ENCODE data around the gene SEL1L. TPM values are rescaled to one million over a fixed set of nuclear protein-coding genes. Genes with fewer than 3 reads are reported as not detected.

SEL1L gene
- total RNA-seq, 2 donors from 2014 or later: 56.9 to 66.0 TPM

GRCh38 chr14:81454572-81455218 is 79.0 kb downstream of the SEL1L start:
- no peak for DNase-seq
- ATAC-seq: no peak
- intact Hi-C loops (cut with DNase I): loop anchor here in 1 of 2 donors (5.0 kb wide), 1 partner anchor 187 kb away; no protein-coding TSS in a partner anchor

DNA sequence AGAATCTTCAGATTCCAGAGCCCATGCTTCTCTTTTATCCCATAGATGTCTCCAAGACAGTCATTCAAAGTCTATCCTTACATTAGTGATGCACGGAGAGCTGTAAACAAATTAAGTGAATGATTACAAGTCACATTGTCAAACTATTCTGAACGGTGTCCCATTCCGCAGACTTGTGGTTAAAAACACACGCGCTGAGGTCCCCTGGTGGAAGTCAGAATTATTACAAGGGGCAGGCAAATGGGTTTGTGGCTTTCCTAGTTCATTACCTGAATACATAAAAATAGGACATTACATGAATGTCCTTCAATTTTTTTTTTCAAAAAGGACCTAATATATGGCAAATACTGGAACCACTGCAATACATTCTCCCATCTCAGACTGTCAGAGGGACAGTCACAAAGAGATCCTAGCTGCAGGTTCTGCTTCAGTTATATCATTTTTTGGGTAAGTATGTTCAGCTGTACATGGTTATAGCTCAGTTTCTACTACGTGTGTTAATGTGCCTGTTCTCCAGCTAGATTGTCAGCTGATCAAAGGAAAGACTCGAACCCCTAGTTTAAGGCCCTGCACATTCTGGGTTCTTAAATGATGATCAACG is 80.4 kb downstream of the SEL1L start:
- ATAC-seq: peak; percentile 33 to 39
- intact Hi-C loops (cut with DNase I): loop anchor here in 1 of 2 donors (5.0 kb wide), 1 partner anchor 186 kb away; no protein-coding TSS in a partner anchor
- peak; percentile 35 for DNase-seq

GRCh38 chr14:81452341-81453133 is 81.1 kb downstream of the SEL1L start:
- intact Hi-C loops (cut with DNase I): loop anchor here in 1 of 2 donors (5.0 kb wide), 1 partner anchor 185 kb away; no protein-coding TSS in a partner anchor
- DNase-seq: no peak
- ATAC-seq: peak in 1 of 2 donors; percentile 24

DNA sequence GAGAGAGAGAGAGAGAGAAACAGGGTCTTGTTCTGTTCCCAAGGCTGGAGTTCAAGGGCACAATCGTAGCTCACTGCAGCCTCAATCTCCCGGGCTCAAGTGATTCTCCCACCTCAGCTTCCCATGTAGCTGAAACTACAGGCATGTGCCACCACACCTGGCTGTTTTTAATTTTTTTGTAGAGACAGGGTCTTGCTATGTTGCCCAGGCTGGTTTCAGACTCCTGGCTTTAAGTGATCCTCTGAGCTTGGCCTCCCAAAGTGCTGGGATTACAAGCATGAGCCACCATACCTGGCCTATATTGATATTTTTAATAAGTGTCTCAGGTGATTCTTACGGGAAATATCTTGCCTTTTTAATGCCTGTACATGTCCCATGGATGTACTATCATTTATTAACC is 82.7 kb downstream of the SEL1L start:
- no peak for ATAC-seq
- intact Hi-C loops (cut with DNase I): loop anchor here in 1 of 2 donors (5.0 kb wide), 1 partner anchor 184 kb away; no protein-coding TSS in a partner anchor
- DNase-seq: no peak

- intact Hi-C loops (cut with DNase I): loop anchor here in 1 of 2 donors (5.0 kb wide), 1 partner anchor 183 kb away; no protein-coding TSS in a partner anchor
- peak; percentile 56 to 79 for ATAC-seq
- DNase-seq: peak; percentile 55
Observed at GRCh38 chr14:81450100-81450531, 83.5 kb downstream of the SEL1L start.

DNA sequence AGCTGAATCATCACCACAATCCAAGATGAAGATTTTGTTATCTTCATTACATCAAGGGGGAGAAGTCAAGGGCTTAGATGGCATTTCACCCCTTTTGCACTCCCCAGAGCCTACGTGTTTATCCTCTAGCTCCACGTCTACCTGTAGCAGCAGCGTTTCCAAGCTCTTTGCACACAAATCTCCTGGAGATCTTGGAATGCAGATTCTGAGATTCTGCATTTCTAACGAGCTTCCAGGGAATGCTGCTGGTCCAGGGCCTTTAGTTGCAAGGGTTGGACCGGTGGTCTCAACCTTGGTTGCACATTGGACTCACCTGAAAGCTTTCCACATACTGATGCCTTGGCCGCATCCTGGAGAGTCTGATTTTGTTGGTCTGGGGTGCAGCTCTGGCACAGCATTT is 84.1 kb downstream of the SEL1L start:
- ATAC-seq (no peak), DNase-seq (no peak)
- intact Hi-C loops (cut with DNase I): loop anchor here (5.0 to 10.0 kb wide), 2 partner anchors 177 to 495 kb away; partner anchors contain the start of gene TSHR (in 1 of the 2)

DNA sequence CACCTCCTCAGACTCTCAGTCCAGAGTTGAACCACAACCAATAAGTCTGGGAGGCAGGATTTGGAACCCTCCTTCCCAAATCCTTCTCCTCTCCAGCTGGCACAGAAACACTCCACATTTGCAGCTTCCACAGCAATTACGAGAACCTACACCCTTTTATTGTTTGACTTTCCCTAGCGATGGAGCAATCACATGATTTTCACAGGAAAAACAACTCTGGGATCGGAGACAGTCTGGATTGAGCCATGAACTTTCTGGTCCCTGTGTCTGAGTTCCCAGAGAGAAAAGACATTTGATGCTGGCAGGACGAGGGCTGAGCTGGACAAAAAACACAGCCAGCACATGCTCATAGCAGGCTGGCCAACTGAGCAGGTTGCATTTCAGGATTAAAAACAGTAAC is 84.5 kb downstream of the SEL1L start:
- ATAC-seq (peak; percentile 64 to 65), DNase-seq (no peak)
- intact Hi-C loops (cut with DNase I): loop anchor here (5.0 to 10.0 kb wide), 2 partner anchors 177 to 494 kb away; partner anchors contain the start of gene TSHR (in 1 of the 2)

- ATAC-seq (peak in 1 of 2 donors; percentile 7), DNase-seq (no peak)
- intact Hi-C loops (cut with DNase I): loop anchor here (5.0 to 10.0 kb wide), 2 partner anchors 175 to 492 kb away; partner anchors contain the start of gene TSHR (in 1 of the 2)
Observed at GRCh38 chr14:81447021-81447764, 86.5 kb downstream of the SEL1L start.

DNA sequence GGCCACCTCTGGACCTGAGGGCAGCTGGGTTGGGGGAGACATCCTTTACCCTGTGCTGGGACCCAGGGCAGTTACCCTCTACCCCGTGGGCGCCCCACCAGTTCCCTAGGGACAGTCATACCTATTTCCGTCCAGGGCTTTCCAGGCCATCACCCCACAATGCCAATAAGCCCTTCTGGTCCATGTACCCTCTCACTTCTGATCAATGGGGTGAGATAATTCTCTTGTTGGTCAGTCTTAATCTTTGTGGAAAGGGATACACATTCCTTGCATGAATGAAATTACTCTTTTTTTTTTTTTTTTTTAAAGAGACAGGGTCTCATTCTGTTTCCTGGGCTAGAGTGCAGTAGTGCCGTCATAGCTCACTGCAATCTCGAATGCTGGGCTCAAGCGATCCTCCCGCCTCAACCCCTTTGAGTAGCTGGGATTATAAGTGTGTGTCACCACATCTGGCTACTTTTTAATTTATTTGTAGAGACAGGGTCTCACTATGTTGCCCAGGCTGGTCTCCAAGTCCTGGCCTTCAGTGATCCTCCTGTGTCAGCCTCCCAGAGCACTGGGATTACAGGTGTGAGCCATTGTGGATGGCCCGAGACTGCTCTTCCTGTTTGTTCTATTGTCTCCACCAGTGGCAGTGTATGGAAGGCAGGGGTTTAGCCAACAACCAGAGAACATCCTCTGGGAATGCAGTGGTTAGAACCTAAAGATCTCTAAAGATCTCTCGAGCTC is 87.2 kb downstream of the SEL1L start:
- ATAC-seq (no peak), DNase-seq (no peak)
- intact Hi-C loops (cut with DNase I): loop anchor here (5.0 to 10.0 kb wide), 2 partner anchors 174 to 492 kb away; partner anchors contain the start of gene TSHR (in 1 of the 2)

GRCh38 chr14:81441626-81442134 is 92.0 kb downstream of the SEL1L start:
- intact Hi-C loops (cut with DNase I): loop anchor here in 1 of 2 donors (10.0 kb wide), 1 partner anchor 487 kb away; the partner anchor contains the start of gene TSHR
- ATAC-seq (no peak), DNase-seq (no peak)

DNA sequence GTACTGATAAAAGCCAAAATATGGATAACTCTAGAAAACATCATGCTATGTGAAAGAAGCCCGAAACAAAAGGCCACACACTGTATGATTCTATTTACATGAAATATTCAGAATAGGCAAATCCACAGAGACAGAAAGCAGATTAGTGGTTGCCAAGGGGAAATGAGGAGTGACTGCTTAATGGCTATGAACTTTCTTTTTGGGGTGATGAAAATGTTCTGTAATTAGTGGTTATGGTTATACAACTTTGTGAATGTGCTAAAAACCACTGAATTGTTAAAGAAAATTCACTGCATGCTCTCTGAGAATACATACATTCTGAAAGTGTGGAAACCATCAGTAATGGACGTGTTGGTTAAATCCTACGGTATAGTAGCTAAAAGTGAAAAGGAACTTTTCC is 93.6 kb downstream of the SEL1L start:
- DNase-seq: no peak
- intact Hi-C loops (cut with DNase I): loop anchor here in 1 of 2 donors (10.0 kb wide), 1 partner anchor 485 kb away; the partner anchor contains the start of gene TSHR
- ATAC-seq: no peak

DNA sequence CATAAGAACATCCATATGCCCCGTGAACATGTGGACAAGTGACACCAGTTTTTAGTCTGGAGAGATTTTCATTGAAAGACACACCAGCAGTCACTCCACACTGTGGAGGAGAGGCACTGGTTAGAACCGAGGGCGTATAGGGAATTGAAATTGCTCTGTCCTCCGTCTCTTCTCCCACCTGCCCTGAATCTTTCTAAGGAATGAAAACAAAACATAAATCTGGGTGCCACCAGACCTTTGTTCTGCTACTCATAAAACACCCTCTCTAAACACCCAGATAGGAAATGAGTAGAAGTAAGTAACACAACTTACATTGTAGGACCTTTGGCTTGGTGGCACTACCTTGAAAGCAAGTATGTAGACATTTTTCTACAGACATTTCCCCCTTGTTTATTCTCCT is 96.4 kb downstream of the SEL1L start:
- ATAC-seq: no peak
- intact Hi-C loops (cut with DNase I): no loop called here
- no peak for DNase-seq

DNA sequence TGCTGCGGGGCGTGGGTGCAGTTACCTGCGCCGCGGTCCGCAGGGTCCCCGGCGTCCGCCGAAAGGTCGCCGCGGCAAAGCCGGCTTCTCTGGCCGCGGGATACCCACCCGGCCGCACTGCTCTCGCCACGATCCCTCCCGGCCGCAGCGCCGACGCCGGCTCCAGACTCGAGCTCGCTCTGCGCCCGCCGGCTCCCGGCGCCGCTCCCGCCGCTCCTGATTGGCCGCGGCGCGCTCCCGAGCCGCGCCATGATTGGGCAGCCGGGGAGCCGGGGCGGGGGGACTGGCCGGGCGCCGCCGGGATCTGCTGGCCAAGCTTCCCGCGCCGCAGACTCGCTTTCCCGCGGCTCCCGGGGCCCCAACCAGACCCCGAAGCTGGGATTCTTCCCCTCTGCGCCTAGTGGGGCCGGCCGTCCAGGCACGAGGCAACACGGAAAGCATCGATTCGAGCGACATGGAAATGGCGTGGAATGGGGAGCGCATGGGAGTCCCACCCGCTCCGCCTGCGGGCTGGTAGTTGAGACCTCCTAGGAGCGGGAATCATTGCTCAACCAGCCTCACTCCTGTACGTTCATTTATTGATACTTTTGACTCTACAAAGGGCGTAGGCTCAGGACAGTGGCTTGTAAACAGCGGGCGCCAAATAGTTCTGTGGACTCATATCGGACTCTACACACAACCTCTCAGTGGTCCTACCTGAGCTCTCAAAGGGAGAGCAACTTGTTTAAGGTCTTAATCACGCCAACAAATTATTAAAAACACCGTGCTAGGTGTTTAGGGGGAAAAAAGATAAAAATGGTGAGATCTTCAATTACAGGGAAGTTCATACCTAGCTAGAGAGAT is 97.1 kb downstream of the SEL1L start:
- peak; percentile 82 for DNase-seq
- ATAC-seq: peak; percentile 97 to 99
- intact Hi-C loops (cut with DNase I): no loop called here

DNA sequence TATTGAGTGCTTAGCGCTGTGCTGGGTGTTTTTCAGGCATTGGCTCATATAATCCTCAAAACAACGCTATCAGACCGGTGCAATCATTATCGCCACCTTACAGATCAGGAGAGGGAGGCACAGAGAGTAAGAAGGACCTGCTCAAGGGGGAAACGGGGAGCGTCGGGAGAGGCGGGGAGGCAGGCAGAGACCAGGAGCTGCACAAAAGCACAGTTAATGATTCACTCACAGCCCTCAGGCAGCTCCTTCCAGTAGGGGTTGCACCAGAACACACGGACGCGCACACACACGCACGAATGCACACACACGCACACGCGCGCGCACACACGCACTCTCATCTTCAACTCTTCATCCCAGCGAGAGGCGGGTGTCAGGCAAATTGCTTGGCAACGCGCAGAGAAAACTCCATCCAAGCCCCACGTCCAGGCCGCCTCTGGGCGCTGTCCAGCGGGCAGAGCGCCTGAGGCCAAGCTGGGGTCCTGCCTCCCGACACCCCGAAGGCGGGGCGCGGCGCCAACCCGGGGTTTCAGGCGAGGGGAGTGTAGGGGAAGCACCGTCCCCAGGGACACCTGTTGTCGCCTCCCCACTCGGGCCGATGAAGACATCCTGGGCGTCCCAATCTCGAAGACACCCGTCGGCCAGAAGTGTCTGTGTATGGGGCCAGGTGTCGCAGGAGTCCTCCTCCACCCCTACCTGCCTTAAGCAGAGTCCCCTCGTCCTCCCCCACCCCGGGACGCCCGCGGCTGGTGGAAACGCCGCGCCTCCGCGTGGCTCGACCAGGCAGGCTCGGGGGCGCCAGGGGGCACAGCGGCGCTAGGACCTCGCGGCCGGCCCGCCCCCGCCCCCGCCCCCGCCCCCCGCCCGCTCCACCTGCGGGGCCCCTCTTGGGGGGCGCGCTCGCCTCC is 98.0 kb downstream of the SEL1L start:
- ATAC-seq (peak; percentile 63 to 64), DNase-seq (peak; percentile 42)
- intact Hi-C loops (cut with DNase I): no loop called here

GRCh38 chr14:81435048-81435390 is 98.6 kb downstream of the SEL1L start:
- intact Hi-C loops (cut with DNase I): no loop called here
- ATAC-seq (no peak), DNase-seq (no peak)

- ATAC-seq: no peak
Observed at GRCh38 chr14:81434230-81434629, 99.4 kb downstream of the SEL1L start.

More at GRCh38 chr14:81434230-81434629, 99.4 kb downstream of the SEL1L start:
- intact Hi-C loops (cut with DNase I): no loop called here
- no peak for DNase-seq

All from left cardiac atrium (tissue), 4 donors.